ENCODE data around the gene LY86. TPM values are rescaled to one million over a fixed set of nuclear protein-coding genes. Genes with fewer than 3 reads are reported as not detected.

LY86 gene
- polyA plus RNA-seq, 1 of the 3 experiments (the other 2 are of a cell fraction): not detected

GRCh38 chr6:6703699-6704098 lies 115.2 kb downstream of the LY86 start (continued):
- TF ChIP-seq JUND (IDR thresholded peaks at IDR 0.05) (no peak), RXRA (IDR thresholded peaks at IDR 0.05; ENCODE audit: borderline replicate concordance, low read depth) (no peak), FOXJ3 (CRISPR knock-in tag; IDR thresholded peaks at IDR 0.05) (no peak), TCF12 (IDR thresholded peaks at IDR 0.05) (no peak)
